Skeletal muscle satellite cell (primary cell): ENCODE measurements around the gene LRP1B.
A peak's percentile ranks its signal among the peaks of the same experiment; 100 is the strongest.

Source experiments
- H3K27me3 ChIP-seq: 2 replicates; pipeline ENCODE4 v1.7.0; 2013; ENCODE audit warnings: low read length; ENCODE audit not compliant: control insufficient read depth, insufficient read depth
- H3K36me3 ChIP-seq: 2 replicates; pipeline ENCODE4 v1.7.0; 2013; ENCODE audit warnings: mild to moderate bottlenecking, control low read depth, low read length; ENCODE audit not compliant: insufficient read depth
- H3K4me1 ChIP-seq: 2 replicates; pipeline ENCODE4 v1.7.0; 2013; ENCODE audit warnings: low read length; ENCODE audit not compliant: control insufficient read depth, insufficient read depth
- H3K4me2 ChIP-seq: 2 replicates; pipeline ENCODE4 v1.7.0; 2013; ENCODE audit warnings: mild to moderate bottlenecking, low read length
- H3K4me3 ChIP-seq: 2 replicates; pipeline ENCODE4 v1.7.0; 2013; ENCODE audit warnings: low read length
- H3K9ac ChIP-seq: 2 replicates; pipeline ENCODE4 v1.7.0; 2013; ENCODE audit warnings: mild to moderate bottlenecking, low read depth, low read length, moderate library complexity
- H3K9me3 ChIP-seq: replicated peaks from 2 replicates; pipeline ENCODE4 v1.7.0; 2013; ENCODE audit warnings: mild to moderate bottlenecking, control low read depth, low read length

LRP1B gene

GRCh38 chr2:141021611-141022010, 1109.2 kb downstream of the LRP1B start:
- Histone ChIP-seq H3K36me3 (no peaks in the 10 kb centered on the region), H3K9me3 (no peaks in the 10 kb centered on the region), H3K4me2 (peak overlapping the region; percentile 43), H3K9ac (peak overlapping the region; percentile 61), H3K27me3 (no peaks in the 10 kb centered on the region), H3K4me1 (peaks cover 18% of the 10 kb centered on the region), H3K4me3 (peak overlapping the region; percentile 18)

- H3K4me2 ChIP-seq = peak overlapping the region; percentile 54
- no peaks in the 10 kb centered on the region for H3K27me3 ChIP-seq
- H3K9ac ChIP-seq = peak overlapping the region; percentile 65
- no peaks in the 10 kb centered on the region for H3K9me3 ChIP-seq
- H3K4me3 ChIP-seq = peak overlapping the region; percentile 33
- no peaks in the 10 kb centered on the region for H3K36me3 ChIP-seq
- peaks cover 18% of the 10 kb centered on the region for H3K4me1 ChIP-seq
These were observed 1109.7 kb downstream of the LRP1B start for GRCh38 chr2:141021109-141021508.

- Histone ChIP-seq H3K9me3 (no peaks in the 10 kb centered on the region), H3K9ac (peak overlapping the region; percentile 65), H3K4me3 (no peak overlapping the region)
These were observed 1110.5 kb downstream of the LRP1B start for GRCh38 chr2:141020346-141020745.

GRCh38 chr2:141015341-141016047, 1115.3 kb downstream of the LRP1B start:
- H3K4me2 ChIP-seq = no peak overlapping the region
- peaks cover 14% of the 10 kb centered on the region for H3K4me1 ChIP-seq
- H3K9ac ChIP-seq = no peak overlapping the region
- no peak overlapping the region for H3K4me3 ChIP-seq
- no peaks in the 10 kb centered on the region for H3K9me3 ChIP-seq
- H3K27me3 ChIP-seq = no peaks in the 10 kb centered on the region
- H3K36me3 ChIP-seq = no peaks in the 10 kb centered on the region

More at GRCh38 chr2:141020346-141020745, 1110.5 kb downstream of the LRP1B start:
- H3K27me3 ChIP-seq = no peaks in the 10 kb centered on the region
- H3K4me1 ChIP-seq = peaks cover 24% of the 10 kb centered on the region
- H3K36me3 ChIP-seq = no peaks in the 10 kb centered on the region
- H3K4me2 ChIP-seq = peak overlapping the region; percentile 54

- Histone ChIP-seq H3K36me3 (no peaks in the 10 kb centered on the region), H3K4me2 (no peak overlapping the region), H3K9ac (no peak overlapping the region), H3K4me3 (no peak overlapping the region), H3K9me3 (no peaks in the 10 kb centered on the region), H3K4me1 (no peaks in the 10 kb centered on the region), H3K27me3 (no peaks in the 10 kb centered on the region)
These were observed 1126.7 kb downstream of the LRP1B start for GRCh38 chr2:141003967-141004657.

- no peak overlapping the region for H3K9ac ChIP-seq
- peaks cover 18% of the 10 kb centered on the region for H3K4me1 ChIP-seq
- no peaks in the 10 kb centered on the region for H3K9me3 ChIP-seq
- H3K36me3 ChIP-seq = no peaks in the 10 kb centered on the region
- H3K27me3 ChIP-seq = no peaks in the 10 kb centered on the region
- no peak overlapping the region for H3K4me3 ChIP-seq
- no peak overlapping the region for H3K4me2 ChIP-seq
These were observed 1129.1 kb downstream of the LRP1B start for GRCh38 chr2:141001750-141002149.

- Histone ChIP-seq H3K4me2 (peak overlapping the region; percentile 7), H3K36me3 (no peaks in the 10 kb centered on the region), H3K9ac (no peak overlapping the region), H3K4me3 (no peak overlapping the region), H3K9me3 (no peaks in the 10 kb centered on the region), H3K27me3 (no peaks in the 10 kb centered on the region), H3K4me1 (peaks cover 18% of the 10 kb centered on the region)
These were observed 1132.2 kb downstream of the LRP1B start for GRCh38 chr2:140998577-140998976.

- no peaks in the 10 kb centered on the region for H3K9me3 ChIP-seq
- H3K9ac ChIP-seq = no peak overlapping the region
- no peaks in the 10 kb centered on the region for H3K27me3 ChIP-seq
- H3K4me3 ChIP-seq = no peak overlapping the region
- peak overlapping the region; percentile 7 for H3K4me2 ChIP-seq
- H3K36me3 ChIP-seq = no peaks in the 10 kb centered on the region
- peaks cover 18% of the 10 kb centered on the region for H3K4me1 ChIP-seq
These were observed 1132.8 kb downstream of the LRP1B start for GRCh38 chr2:140998017-140998416.

- no peak overlapping the region for H3K9ac ChIP-seq
- no peaks in the 10 kb centered on the region for H3K9me3 ChIP-seq
- no peak overlapping the region for H3K4me2 ChIP-seq
- peaks cover 29% of the 10 kb centered on the region for H3K4me1 ChIP-seq
- H3K27me3 ChIP-seq = no peaks in the 10 kb centered on the region
- no peak overlapping the region for H3K4me3 ChIP-seq
- H3K36me3 ChIP-seq = no peaks in the 10 kb centered on the region
These were observed 1136.0 kb downstream of the LRP1B start for GRCh38 chr2:140994856-140995255.

- Histone ChIP-seq H3K4me3 (peak overlapping the region; percentile 17), H3K9ac (peak overlapping the region; percentile 39), H3K36me3 (no peaks in the 10 kb centered on the region), H3K4me2 (peak overlapping the region; percentile 55), H3K9me3 (no peaks in the 10 kb centered on the region), H3K4me1 (peaks cover 23% of the 10 kb centered on the region), H3K27me3 (no peaks in the 10 kb centered on the region)
These were observed 1140.4 kb downstream of the LRP1B start for GRCh38 chr2:140990416-140990815.

- Histone ChIP-seq H3K4me1 (peaks cover 23% of the 10 kb centered on the region), H3K4me3 (no peak overlapping the region), H3K27me3 (no peaks in the 10 kb centered on the region), H3K36me3 (no peaks in the 10 kb centered on the region), H3K9ac (no peak overlapping the region), H3K9me3 (no peaks in the 10 kb centered on the region), H3K4me2 (no peak overlapping the region)
These were observed 1142.2 kb downstream of the LRP1B start for GRCh38 chr2:140988597-140988996.

GRCh38 chr2:140986456-140986855, 1144.4 kb downstream of the LRP1B start:
- H3K4me2 ChIP-seq = no peak overlapping the region
- no peaks in the 10 kb centered on the region for H3K36me3 ChIP-seq
- H3K9ac ChIP-seq = no peak overlapping the region
- no peaks in the 10 kb centered on the region for H3K27me3 ChIP-seq
- peaks cover 21% of the 10 kb centered on the region for H3K4me1 ChIP-seq
- H3K4me3 ChIP-seq = no peak overlapping the region
- no peaks in the 10 kb centered on the region for H3K9me3 ChIP-seq
